Fibroblast of skin of left biceps (primary cell): ENCODE data around the gene DMD.
"Not testable (repeated sequence)": the region's sequence is repeated elsewhere in the genome, so short reads cannot be mapped to it uniquely, and the experiment has no call there.

Experiments used
- DNase-seq, 2 experiments: peaks; one replicate each; pipeline ENCODE4 v3.0.0-alpha.2; 2013; ENCODE audit warnings: low read depth in 2 of 2

Gene DMD

DNA sequence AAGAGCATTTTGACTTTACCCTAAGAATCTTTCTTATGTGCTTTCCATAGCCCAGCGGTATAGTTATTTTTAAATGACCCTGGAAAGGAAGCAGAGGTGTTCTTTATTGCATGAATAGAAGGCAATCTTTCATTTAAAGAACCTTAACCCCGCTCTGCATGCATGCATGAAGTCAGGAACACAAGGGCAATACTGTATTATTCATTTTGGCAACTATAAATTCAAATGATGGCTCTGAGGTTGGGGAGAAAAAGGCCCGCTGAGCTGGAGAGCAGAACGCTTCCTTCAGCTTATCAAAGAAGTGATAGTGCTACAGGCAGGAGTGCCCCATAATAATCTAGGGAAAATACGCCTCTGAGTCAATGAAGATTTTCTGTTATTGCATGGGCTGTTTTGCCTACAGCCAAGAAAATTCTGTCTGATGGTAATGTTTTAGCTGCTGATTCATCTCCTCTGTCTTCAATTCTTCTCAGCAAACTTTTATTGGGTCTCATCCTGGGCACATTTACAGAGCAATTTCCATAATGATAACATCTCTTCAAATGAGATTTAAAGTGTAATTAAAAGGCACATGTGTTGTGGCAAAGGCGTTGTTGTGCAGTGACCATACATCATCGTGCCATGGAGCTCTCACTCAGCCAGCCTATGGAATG, 1687.3 kb downstream of the DMD start:
- no peak for DNase-seq

GRCh38 chrX:31522760-31523159, 1688.6 kb downstream of the DMD start:
- DNase-seq: no peak

GRCh38 chrX:31521941-31522340, 1689.4 kb downstream of the DMD start:
- DNase-seq: no peak

DNA sequence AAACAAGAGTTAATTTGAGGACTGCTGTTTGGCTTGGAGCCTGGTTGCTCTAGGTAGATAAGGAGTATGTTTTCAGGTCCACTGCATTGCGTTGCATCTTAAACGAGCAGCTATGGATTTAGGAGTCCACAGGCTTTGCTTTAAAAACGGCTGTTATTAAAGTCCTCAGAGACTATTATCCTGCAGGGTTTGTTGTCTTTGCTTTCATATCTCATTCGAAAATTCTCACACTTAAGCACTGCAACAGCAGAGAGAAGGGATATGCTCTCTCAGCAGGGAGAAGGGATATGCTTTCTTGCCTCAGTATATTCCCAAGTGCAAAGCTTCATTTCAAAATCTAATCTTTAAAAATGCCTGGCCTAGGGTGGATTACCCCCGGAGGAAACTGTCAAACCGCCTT, 1694.8 kb downstream of the DMD start:
- DNase-seq: no peak

DNA sequence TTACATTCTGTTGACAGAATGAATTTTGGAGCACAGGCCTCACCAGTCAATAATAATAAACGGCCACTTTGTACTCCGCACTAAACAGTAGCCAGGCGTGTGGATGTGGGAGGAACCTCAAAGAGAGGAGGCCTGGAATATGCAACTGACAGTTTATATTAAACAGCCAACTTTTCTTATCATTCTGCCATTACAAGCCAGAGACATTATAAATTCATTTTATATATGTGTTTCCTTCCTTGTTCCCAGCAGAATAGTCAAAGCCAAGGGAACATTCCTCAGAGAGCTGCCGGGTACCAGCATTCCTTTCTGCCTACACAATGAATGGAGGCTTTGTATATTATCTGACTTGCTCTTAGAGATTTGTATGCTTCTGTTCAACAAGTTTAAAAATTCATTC, 1703.0 kb downstream of the DMD start:
- DNase-seq: no peak

- DNase-seq: no peak
Measured at GRCh38 chrX:31506928-31507327, 1704.4 kb downstream of the DMD start.

GRCh38 chrX:31506360-31506759, 1705.0 kb downstream of the DMD start:
- DNase-seq: no peak

GRCh38 chrX:31500921-31501320, 1710.4 kb downstream of the DMD start:
- no peak for DNase-seq

GRCh38 chrX:31499109-31499508, 1712.2 kb downstream of the DMD start:
- DNase-seq: no peak

GRCh38 chrX:31497086-31497485, 1714.3 kb downstream of the DMD start:
- DNase-seq: peak in 1 of 2 experiments; percentile 34

GRCh38 chrX:31487951-31488350, 1723.4 kb downstream of the DMD start:
- DNase-seq: no peak

DNA sequence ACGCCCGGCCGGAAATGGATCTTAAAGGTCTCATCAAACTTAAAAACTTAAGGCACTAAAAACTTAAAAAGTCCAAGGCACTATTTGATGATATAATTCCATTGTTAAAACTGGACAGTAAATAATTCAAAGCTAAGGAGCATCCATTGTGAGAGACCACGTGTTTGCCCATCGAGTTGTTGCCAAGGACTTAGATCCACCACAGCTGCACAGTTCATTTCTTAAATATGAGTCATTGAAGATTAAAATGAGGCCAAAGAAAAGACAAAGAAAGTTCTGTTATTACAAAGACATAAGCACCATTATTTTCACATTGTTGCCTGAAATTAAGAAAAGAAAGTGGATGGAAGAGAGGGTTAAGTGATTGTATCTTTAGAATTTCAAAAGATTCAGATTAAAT, 1728.0 kb downstream of the DMD start:
- DNase-seq: no peak

DNA sequence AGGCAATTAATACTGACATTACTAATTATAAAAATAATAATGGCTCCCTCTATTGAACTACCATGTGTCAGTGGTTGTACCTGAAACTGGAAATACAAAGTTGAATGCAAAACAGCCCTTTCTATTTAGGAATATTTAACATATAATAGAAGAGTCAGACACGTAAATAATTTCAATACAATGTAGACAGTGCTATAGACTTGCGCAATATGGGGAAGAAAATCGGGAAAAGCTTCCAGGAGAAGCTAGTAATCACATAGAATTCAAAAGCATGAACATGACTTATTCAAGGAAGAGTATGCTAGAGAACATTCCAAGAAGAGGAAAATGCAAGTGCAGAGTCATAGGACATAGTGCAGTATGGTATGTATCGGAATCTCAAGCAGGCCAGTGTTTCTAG, 1730.7 kb downstream of the DMD start:
- DNase-seq: no peak

DNA sequence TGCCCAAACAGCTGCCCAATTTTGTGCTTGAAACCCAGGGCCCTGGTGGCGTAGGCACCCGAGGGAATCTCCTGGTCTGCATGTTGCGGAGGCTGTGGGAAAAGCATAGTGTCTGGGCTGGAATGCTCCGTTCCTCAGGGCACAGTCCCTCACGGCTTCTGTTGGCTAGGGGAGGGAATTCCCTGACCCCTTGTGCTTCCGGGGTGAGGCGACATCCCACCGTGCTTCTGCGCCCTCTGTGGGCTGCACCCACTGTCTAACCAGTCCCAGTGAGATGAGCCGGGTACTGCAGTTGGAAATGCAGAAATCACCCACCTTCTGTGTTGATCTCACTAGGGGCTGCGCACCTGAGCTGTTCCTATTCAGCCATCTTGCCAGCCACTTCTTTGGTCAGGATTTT, 1740.1 kb downstream of the DMD start:
- no peak for DNase-seq

- not testable (repeated sequence) for DNase-seq
Measured at GRCh38 chrX:31470753-31471152, 1740.6 kb downstream of the DMD start.

DNA sequence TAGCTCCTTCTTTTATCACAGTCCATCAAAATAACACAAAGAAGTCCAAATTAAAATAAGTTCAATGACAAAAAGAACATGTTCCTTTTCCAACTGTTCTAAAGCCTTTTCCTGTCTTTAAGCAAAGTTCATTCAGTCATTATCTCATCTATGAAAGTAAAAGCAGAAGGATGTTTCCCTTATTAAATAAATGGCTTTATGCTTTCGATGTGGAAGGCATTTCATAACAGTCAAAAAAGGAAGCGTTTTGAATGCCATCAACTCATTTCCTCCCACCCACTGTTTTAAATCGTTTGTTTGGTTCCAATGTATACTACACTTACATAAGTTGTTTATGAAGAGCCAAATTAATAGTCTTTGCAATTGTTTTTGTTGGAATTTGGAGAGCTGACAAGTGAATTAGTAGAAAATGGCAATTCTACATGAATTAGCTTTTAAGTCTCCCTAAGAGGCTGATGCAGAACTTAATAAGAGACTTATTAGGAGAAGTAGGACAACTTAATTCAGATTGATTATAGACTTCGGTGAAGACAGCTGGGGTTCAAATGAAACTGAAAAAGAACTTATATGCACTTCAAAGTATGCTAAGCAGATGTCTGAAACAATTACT, 1746.9 kb downstream of the DMD start:
- DNase-seq: no peak

GRCh38 chrX:31461266-31461665, 1750.1 kb downstream of the DMD start:
- DNase-seq: no peak

GRCh38 chrX:31459361-31459760, 1752.0 kb downstream of the DMD start:
- peak in 1 of 2 experiments; percentile 7 for DNase-seq

DNA sequence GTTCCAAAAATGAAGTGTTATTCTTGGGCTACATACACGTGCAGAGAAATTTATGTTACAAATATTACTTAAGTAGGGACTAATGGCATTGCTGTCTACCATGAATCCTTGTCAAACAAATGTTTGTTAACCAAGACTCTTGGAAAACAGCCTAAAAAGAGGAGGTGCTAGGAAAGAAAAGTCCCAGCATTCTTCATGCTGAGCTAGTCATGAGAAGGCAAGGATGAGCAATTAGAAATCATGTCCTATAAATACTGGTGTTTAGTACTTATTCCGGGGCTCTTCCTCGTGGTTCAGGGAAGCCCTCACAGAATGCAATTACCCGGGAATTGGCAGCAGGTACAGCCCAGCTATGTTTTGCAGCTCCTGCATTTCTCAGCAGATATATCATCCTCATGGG, 1761.4 kb downstream of the DMD start:
- peak in 1 of 2 experiments; percentile 3 for DNase-seq

DNA sequence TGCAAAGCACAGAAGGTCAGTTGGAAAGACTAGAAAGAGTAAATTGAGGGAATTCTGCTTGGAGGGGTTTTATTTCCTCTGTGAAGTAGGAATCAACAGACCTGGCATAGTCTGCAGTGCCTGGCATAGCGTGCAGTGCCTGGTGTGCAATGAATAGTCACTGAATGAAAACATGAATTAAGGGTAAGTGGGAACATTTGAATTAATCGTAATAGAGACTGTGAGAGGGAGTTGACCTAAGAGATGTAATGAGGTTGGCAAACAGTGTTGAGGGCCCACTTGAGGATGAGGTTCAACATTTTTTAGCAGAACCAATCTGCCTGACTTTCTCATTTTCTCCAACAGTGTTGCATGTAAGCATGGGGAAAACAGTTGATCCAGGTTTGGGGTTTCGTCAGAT, 1762.3 kb downstream of the DMD start:
- no peak for DNase-seq

DNA sequence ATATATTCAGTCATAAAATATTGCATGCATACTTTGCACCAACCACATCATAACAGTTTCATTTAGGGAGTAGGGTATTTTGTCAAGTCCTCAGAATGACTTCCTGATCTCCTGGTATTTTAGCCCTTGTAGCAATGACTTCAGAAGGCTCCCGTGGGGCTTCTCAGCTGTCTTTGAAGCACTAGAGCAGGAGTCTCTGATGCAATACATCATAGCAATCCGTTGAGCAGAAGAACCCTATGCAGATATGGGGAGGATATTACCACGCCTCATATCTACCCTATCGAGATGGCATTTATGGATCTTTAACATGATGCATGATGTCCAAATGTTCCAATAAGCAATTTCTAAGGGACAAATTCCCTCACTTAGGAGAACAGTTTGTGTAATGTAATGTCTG, 1765.8 kb downstream of the DMD start:
- no peak for DNase-seq

- no peak for DNase-seq
Measured at GRCh38 chrX:31443654-31444053, 1767.7 kb downstream of the DMD start.

DNA sequence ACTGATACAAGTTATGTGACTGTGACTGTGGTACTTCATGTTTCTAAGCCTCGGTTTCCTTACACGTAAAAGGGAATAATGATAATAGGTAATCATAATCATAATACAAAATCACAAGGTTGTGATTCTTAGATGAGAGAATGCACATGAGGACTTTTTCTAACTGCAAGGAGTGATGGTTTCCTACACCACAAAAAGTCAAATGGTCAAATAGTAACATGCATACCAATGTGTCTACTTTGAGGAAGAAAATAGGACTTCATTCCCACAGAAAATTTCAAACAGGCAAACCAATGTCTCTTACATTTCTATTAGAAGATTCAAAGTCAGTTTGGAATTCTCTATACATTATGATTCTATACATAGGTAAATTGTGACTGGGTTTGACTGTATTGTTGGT, 1770.8 kb downstream of the DMD start:
- no peak for DNase-seq

DNA sequence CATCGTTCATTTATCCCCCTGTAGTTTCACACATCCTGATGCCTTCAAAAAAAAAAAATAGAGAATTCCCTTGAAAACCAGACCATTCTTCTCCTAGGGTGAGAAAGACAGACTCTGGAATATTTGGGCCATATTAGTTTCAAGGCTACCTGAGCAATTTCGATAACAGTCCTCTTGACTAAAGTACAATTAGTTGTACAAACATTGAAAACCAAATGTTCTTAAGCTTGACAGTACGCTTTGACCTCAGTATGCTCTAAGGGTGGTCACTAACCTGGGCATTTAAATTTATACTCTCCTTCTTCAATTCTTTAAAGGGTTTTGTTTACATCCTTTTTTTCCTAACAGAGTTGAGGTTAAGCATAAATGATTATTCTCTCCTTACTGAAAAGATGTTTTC, 1774.9 kb downstream of the DMD start:
- DNase-seq: no peak
